Measurements from ENCODE around the gene DMWD. TPM values are rescaled to one million over a fixed set of nuclear protein-coding genes. Genes with fewer than 3 reads are reported as not detected.

DMWD gene
- polyA plus RNA-seq, 1 donor (not counting 4 experiments of a cell fraction or from before 2014, with no cell fraction given) = 10.1 TPM

GRCh38 chr19:45767410-45767880 is 25.2 kb downstream of the DMWD start:
- dilution Hi-C loops (cut with MboI; ENCODE audit: extremely low pct_ligation_motif_present, low sequenced_read_pairs) = no loop called here
- Histone ChIP-seq H3K27me3 (ENCODE audit: control insufficient read depth, extremely low read depth, insufficient read depth, low read length) (no peaks in the 10 kb centered on the region), H3K9ac (ENCODE audit: control insufficient read depth, extremely low read depth, insufficient read depth, low read length) (peak overlapping the region; percentile 84), H3K9me1 (ENCODE audit: control insufficient read depth, extremely low read depth, insufficient read depth, low read length) (no peaks in the 10 kb centered on the region), H3K4me2 (ENCODE audit: control insufficient read depth, extremely low read depth, insufficient read depth, low read depth, low read length) (peak overlapping the region; percentile 98), H3K4me3 (ENCODE audit: control insufficient read depth in 2 of 3, extremely low read depth in 1 of 3, insufficient read depth in 2 of 3, low read depth in 1 of 3, low read length in 3 of 3) (peak overlapping the region; percentile 49 to 93 (median 78)), H3K4me1 (ENCODE audit: control insufficient read depth, extremely low read depth, insufficient read depth, low read length) (peaks cover 15% of the 10 kb centered on the region), H3K79me2 (ENCODE audit: control insufficient read depth, insufficient read depth, low read length) (no peaks in the 10 kb centered on the region), H3K9me3 (ENCODE audit: control insufficient read depth, low read depth, low read length) (no peaks in the 10 kb centered on the region), H2AFZ (ENCODE audit: control insufficient read depth, low read length) (peak overlapping the region; percentile 73), H3K36me3 (ENCODE audit: control insufficient read depth in 2 of 2, extremely low read depth in 1 of 2, insufficient read depth in 2 of 2, low read length in 2 of 2) (no peaks in the 10 kb centered on the region), H3K27ac (ENCODE audit: control insufficient read depth, insufficient read depth, low read length) (peak overlapping the region; percentile 36), H4K20me1 (ENCODE audit: control insufficient read depth, extremely low read depth, insufficient read depth, low read length) (peaks cover 2% of the 10 kb centered on the region)
- TF ChIP-seq CTCF (optimal IDR thresholded peaks at IDR 0.05 in 1 of 3, IDR thresholded peaks at IDR 0.05 in 1 of 3, conservative IDR thresholded peaks at IDR 0.05 in 1 of 3; ENCODE audit: extremely low read depth in 1 of 3, insufficient read depth in 2 of 3, low read length in 3 of 3) (no peak), EZH2 (IDR thresholded peaks at IDR 0.05; ENCODE audit: low read length) (no peak)
- DNase-seq (ENCODE audit: low read depth, low spot score) (no peak), FAIRE-seq (no peak)

GRCh38 chr19:45766869-45767346 is 25.7 kb downstream of the DMWD start:
- Histone ChIP-seq H2AFZ (ENCODE audit: control insufficient read depth, low read length) (peak overlapping the region; percentile 73), H3K9me3 (ENCODE audit: control insufficient read depth, low read depth, low read length) (no peaks in the 10 kb centered on the region), H3K36me3 (ENCODE audit: control insufficient read depth in 2 of 2, extremely low read depth in 1 of 2, insufficient read depth in 2 of 2, low read length in 2 of 2) (no peaks in the 10 kb centered on the region), H3K27me3 (ENCODE audit: control insufficient read depth, extremely low read depth, insufficient read depth, low read length) (no peaks in the 10 kb centered on the region), H3K4me2 (ENCODE audit: control insufficient read depth, extremely low read depth, insufficient read depth, low read depth, low read length) (peak overlapping the region; percentile 98), H4K20me1 (ENCODE audit: control insufficient read depth, extremely low read depth, insufficient read depth, low read length) (peaks cover 2% of the 10 kb centered on the region), H3K27ac (ENCODE audit: control insufficient read depth, insufficient read depth, low read length) (no peak overlapping the region), H3K9me1 (ENCODE audit: control insufficient read depth, extremely low read depth, insufficient read depth, low read length) (no peaks in the 10 kb centered on the region), H3K4me1 (ENCODE audit: control insufficient read depth, extremely low read depth, insufficient read depth, low read length) (peaks cover 15% of the 10 kb centered on the region), H3K4me3 (ENCODE audit: control insufficient read depth in 2 of 3, extremely low read depth in 1 of 3, insufficient read depth in 2 of 3, low read depth in 1 of 3, low read length in 3 of 3) (peak overlapping the region; percentile 49 to 93 (median 69)), H3K9ac (ENCODE audit: control insufficient read depth, extremely low read depth, insufficient read depth, low read length) (peak overlapping the region; percentile 84), H3K79me2 (ENCODE audit: control insufficient read depth, insufficient read depth, low read length) (no peaks in the 10 kb centered on the region)
- no peak for DNase-seq (ENCODE audit: low read depth, low spot score)
- no peak for FAIRE-seq
- dilution Hi-C loops (cut with MboI; ENCODE audit: extremely low pct_ligation_motif_present, low sequenced_read_pairs) = no loop called here
- TF ChIP-seq CTCF (optimal IDR thresholded peaks at IDR 0.05 in 1 of 3, IDR thresholded peaks at IDR 0.05 in 1 of 3, conservative IDR thresholded peaks at IDR 0.05 in 1 of 3; ENCODE audit: extremely low read depth in 1 of 3, insufficient read depth in 2 of 3, low read length in 3 of 3) (no peak), EZH2 (IDR thresholded peaks at IDR 0.05; ENCODE audit: low read length) (no peak)
